Measurements from ENCODE around the gene DPP4.

DNA sequence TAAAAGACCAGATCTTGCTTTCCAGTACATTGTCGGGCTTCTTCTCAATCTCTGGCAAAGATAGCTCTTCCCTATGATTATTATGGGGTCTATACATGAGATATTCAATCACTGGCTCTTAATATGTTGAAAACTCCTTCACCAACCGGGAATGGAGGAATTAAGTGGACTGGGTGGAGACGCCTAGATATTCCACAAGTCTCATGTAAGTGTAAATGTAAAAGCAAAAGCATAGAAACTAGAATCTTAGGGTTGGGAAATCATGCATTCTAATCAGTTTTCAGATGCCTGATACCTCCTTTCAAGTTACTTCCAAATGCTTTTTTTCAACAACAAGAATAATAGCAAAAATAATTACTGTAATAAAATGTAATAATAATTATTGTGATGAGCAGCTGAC is 38.0 kb downstream of the DPP4 start:
- TF ChIP-seq, protein P1, sequence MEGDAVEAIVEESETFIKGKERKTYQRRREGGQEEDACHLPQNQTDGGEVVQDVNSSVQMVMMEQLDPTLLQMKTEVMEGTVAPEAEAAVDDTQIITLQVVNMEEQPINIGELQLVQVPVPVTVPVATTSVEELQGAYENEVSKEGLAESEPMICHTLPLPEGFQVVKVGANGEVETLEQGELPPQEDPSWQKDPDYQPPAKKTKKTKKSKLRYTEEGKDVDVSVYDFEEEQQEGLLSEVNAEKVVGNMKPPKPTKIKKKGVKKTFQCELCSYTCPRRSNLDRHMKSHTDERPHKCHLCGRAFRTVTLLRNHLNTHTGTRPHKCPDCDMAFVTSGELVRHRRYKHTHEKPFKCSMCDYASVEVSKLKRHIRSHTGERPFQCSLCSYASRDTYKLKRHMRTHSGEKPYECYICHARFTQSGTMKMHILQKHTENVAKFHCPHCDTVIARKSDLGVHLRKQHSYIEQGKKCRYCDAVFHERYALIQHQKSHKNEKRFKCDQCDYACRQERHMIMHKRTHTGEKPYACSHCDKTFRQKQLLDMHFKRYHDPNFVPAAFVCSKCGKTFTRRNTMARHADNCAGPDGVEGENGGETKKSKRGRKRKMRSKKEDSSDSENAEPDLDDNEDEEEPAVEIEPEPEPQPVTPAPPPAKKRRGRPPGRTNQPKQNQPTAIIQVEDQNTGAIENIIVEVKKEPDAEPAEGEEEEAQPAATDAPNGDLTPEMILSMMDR (conservative IDR thresholded peaks at IDR 0.05; ENCODE audit: low read depth, low read length): no peak
- no peak for TF ChIP-seq EZH2 (IDR thresholded peaks at IDR 0.05; ENCODE audit: low read length, unreplicated experiment)

Data from PC-3 (cell line).